ENCODE results near the gene CHRDL2.
"Not testable (repeated sequence)": the region's sequence is repeated elsewhere in the genome, so short reads cannot be mapped to it uniquely, and the experiment has no call there.

The CHRDL2 gene

GRCh38 chr11:74662487-74663103 lies 68.6 kb downstream of the CHRDL2 start:
- Histone ChIP-seq H3K4me3 (ENCODE audit: low read length, poor library complexity, severe bottlenecking) (no peak overlapping the region), H3K9ac (ENCODE audit: low read depth, low read length, poor library complexity, severe bottlenecking) (no peak overlapping the region), H3K4me2 (ENCODE audit: low read depth, low read length, poor library complexity, severe bottlenecking) (no peak overlapping the region), H4K20me1 (ENCODE audit: insufficient read depth, low read length, poor library complexity, severe bottlenecking) (no peaks in the 10 kb centered on the region), H3K36me3 (ENCODE audit: insufficient read depth, low read length) (no peaks in the 10 kb centered on the region), H3F3A (ENCODE audit: low read depth) (no peaks in the 10 kb centered on the region), H3K9me2 (replicated peaks; ENCODE audit: low read depth, low read length) (no peaks in the 10 kb centered on the region), H3K9me3 (ENCODE audit: insufficient read depth, low read depth, low read length) (no peaks in the 10 kb centered on the region), H3K79me2 (ENCODE audit: insufficient read depth, low read length) (no peaks in the 10 kb centered on the region), H3K4me1 (ENCODE audit: insufficient read depth, low read length, poor library complexity, severe bottlenecking) (no peaks in the 10 kb centered on the region), H2AFZ (ENCODE audit: low read length) (no peak overlapping the region), H3K27me3 (ENCODE audit: insufficient read depth, low read length, poor library complexity, severe bottlenecking) (no peaks in the 10 kb centered on the region)
- TF ChIP-seq, protein P1, sequence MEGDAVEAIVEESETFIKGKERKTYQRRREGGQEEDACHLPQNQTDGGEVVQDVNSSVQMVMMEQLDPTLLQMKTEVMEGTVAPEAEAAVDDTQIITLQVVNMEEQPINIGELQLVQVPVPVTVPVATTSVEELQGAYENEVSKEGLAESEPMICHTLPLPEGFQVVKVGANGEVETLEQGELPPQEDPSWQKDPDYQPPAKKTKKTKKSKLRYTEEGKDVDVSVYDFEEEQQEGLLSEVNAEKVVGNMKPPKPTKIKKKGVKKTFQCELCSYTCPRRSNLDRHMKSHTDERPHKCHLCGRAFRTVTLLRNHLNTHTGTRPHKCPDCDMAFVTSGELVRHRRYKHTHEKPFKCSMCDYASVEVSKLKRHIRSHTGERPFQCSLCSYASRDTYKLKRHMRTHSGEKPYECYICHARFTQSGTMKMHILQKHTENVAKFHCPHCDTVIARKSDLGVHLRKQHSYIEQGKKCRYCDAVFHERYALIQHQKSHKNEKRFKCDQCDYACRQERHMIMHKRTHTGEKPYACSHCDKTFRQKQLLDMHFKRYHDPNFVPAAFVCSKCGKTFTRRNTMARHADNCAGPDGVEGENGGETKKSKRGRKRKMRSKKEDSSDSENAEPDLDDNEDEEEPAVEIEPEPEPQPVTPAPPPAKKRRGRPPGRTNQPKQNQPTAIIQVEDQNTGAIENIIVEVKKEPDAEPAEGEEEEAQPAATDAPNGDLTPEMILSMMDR (conservative IDR thresholded peaks at IDR 0.05; ENCODE audit: low read length) = no peak
- no peak for TF ChIP-seq EZH2phosphoT487 (IDR thresholded peaks at IDR 0.05; ENCODE audit: borderline replicate concordance)

GRCh38 chr11:74659124-74659523 lies 72.1 kb downstream of the CHRDL2 start:
- H3K9ac ChIP-seq (ENCODE audit: low read depth, low read length, poor library complexity, severe bottlenecking); H3K9me2 ChIP-seq (replicated peaks; ENCODE audit: low read depth, low read length); H4K20me1 ChIP-seq (ENCODE audit: insufficient read depth, low read length, poor library complexity, severe bottlenecking); H3K4me2 ChIP-seq (ENCODE audit: low read depth, low read length, poor library complexity, severe bottlenecking); H3K9me3 ChIP-seq (ENCODE audit: insufficient read depth, low read depth, low read length); H3K36me3 ChIP-seq (ENCODE audit: insufficient read depth, low read length); H3K4me3 ChIP-seq (ENCODE audit: low read length, poor library complexity, severe bottlenecking); H3K79me2 ChIP-seq (ENCODE audit: insufficient read depth, low read length); H3K4me1 ChIP-seq (ENCODE audit: insufficient read depth, low read length, poor library complexity, severe bottlenecking); H2AFZ ChIP-seq (ENCODE audit: low read length); H3K27me3 ChIP-seq (ENCODE audit: insufficient read depth, low read length, poor library complexity, severe bottlenecking); H3F3A ChIP-seq (ENCODE audit: low read depth): not testable (repeated sequence)

- no peaks in the 10 kb centered on the region for H3K9me2 ChIP-seq (replicated peaks; ENCODE audit: low read depth, low read length)
- H3K9ac ChIP-seq (ENCODE audit: low read depth, low read length, poor library complexity, severe bottlenecking) = no peak overlapping the region
- H4K20me1 ChIP-seq (ENCODE audit: insufficient read depth, low read length, poor library complexity, severe bottlenecking) = no peaks in the 10 kb centered on the region
- H3F3A ChIP-seq (ENCODE audit: low read depth) = no peaks in the 10 kb centered on the region
- no peaks in the 10 kb centered on the region for H3K4me1 ChIP-seq (ENCODE audit: insufficient read depth, low read length, poor library complexity, severe bottlenecking)
- H3K36me3 ChIP-seq (ENCODE audit: insufficient read depth, low read length) = no peaks in the 10 kb centered on the region
- H3K79me2 ChIP-seq (ENCODE audit: insufficient read depth, low read length) = no peaks in the 10 kb centered on the region
- H3K9me3 ChIP-seq (ENCODE audit: insufficient read depth, low read depth, low read length) = no peaks in the 10 kb centered on the region; the same call in 1 of the 2 replicates
- no peak overlapping the region for H2AFZ ChIP-seq (ENCODE audit: low read length)
- no peak overlapping the region for H3K4me2 ChIP-seq (ENCODE audit: low read depth, low read length, poor library complexity, severe bottlenecking)
- H3K4me3 ChIP-seq (ENCODE audit: low read length, poor library complexity, severe bottlenecking) = no peak overlapping the region
- H3K27me3 ChIP-seq (ENCODE audit: insufficient read depth, low read length, poor library complexity, severe bottlenecking) = no peaks in the 10 kb centered on the region
- TF ChIP-seq, protein P1 (conservative IDR thresholded peaks at IDR 0.05; ENCODE audit: low read length) = no peak
- TF ChIP-seq EZH2phosphoT487 (IDR thresholded peaks at IDR 0.05; ENCODE audit: borderline replicate concordance) = no peak
Measured at GRCh38 chr11:74654976-74655375, 76.2 kb downstream of the CHRDL2 start.

GRCh38 chr11:74650498-74650897 lies 80.7 kb downstream of the CHRDL2 start:
- Histone ChIP-seq H3K36me3 (ENCODE audit: insufficient read depth, low read length) (no peaks in the 10 kb centered on the region), H3K79me2 (ENCODE audit: insufficient read depth, low read length) (no peaks in the 10 kb centered on the region), H3K4me3 (ENCODE audit: low read length, poor library complexity, severe bottlenecking) (no peak overlapping the region)

More at GRCh38 chr11:74650498-74650897, 80.7 kb downstream of the CHRDL2 start:
- TF ChIP-seq EZH2phosphoT487 (IDR thresholded peaks at IDR 0.05; ENCODE audit: borderline replicate concordance) = no peak
- TF ChIP-seq, protein P1 (conservative IDR thresholded peaks at IDR 0.05; ENCODE audit: low read length) = no peak
- no peak overlapping the region for H3K4me2 ChIP-seq (ENCODE audit: low read depth, low read length, poor library complexity, severe bottlenecking)
- H3K9me3 ChIP-seq (ENCODE audit: insufficient read depth, low read depth, low read length) = no peaks in the 10 kb centered on the region; the same call in 1 of the 2 replicates
- no peaks in the 10 kb centered on the region for H4K20me1 ChIP-seq (ENCODE audit: insufficient read depth, low read length, poor library complexity, severe bottlenecking)
- no peaks in the 10 kb centered on the region for H3K4me1 ChIP-seq (ENCODE audit: insufficient read depth, low read length, poor library complexity, severe bottlenecking)
- no peaks in the 10 kb centered on the region for H3K27me3 ChIP-seq (ENCODE audit: insufficient read depth, low read length, poor library complexity, severe bottlenecking)
- H3K9me2 ChIP-seq (replicated peaks; ENCODE audit: low read depth, low read length) = no peaks in the 10 kb centered on the region
- H3F3A ChIP-seq (ENCODE audit: low read depth) = no peaks in the 10 kb centered on the region
- no peak overlapping the region for H3K9ac ChIP-seq (ENCODE audit: low read depth, low read length, poor library complexity, severe bottlenecking)
- no peak overlapping the region for H2AFZ ChIP-seq (ENCODE audit: low read length)
